Left lung (tissue), 10 donors: ENCODE results near the gene RPL41. TPM values are rescaled to one million over a fixed set of nuclear protein-coding genes. Genes with fewer than 3 reads are reported as not detected.
A peak's percentile ranks its signal among the peaks of the same experiment; 100 is the strongest.
"Not testable (repeated sequence)": the region's sequence is repeated elsewhere in the genome, so short reads cannot be mapped to it uniquely, and the experiment has no call there.

ENCODE experiments used
- ATAC-seq: fragments of 200-7000 bp; cut with Tn5 transposase; one replicate; pipeline ENCODE4 v1.9.1; 2020; ENCODE audit warnings: moderate library complexity
- DNase-seq, 4 donors: peaks; one replicate each; pipeline ENCODE4 v3.0.0-alpha.2; 2013 to 2020
- H3K27ac ChIP-seq, 2 donors: fragments of 200-600 bp; sonication (generic) in 1 of 2; one replicate each; pipeline versions ENCODE4 v1.5.0 to v1.8.0; 2020 to 2021
- H3K27me3 ChIP-seq, 2 donors: fragments of 200-600 bp; sonication (generic) in 1 of 2; one replicate each; pipeline versions ENCODE4 v1.5.0 to v1.8.0; 2020 to 2021
- H3K36me3 ChIP-seq, 2 donors: fragments of 200-600 bp; sonication (generic) in 1 of 2; one replicate each; pipeline versions ENCODE4 v1.5.0 to v1.8.0; 2020 to 2021
- H3K4me1 ChIP-seq, 2 donors: fragments of 200-600 bp; one replicate each; pipeline ENCODE4 v1.8.0; 2021
- H3K4me3 ChIP-seq, 2 donors: fragments of 200-600 bp; sonication (generic) in 1 of 2; one replicate each; pipeline versions ENCODE4 v1.5.0 to v1.8.0; 2020 to 2021; ENCODE audit warnings: mild to moderate bottlenecking in 1 of 2
- H3K9me3 ChIP-seq, 2 donors: fragments of 200-600 bp; sonication (generic) in 1 of 2; one replicate each; pipeline versions ENCODE4 v1.5.0 to v1.8.0; 2020 to 2021
- CTCF ChIP-seq, 2 donors: fragments of 200-600 bp; sonication (generic) in 1 of 2; IDR thresholded peaks; one replicate each; pipeline versions ENCODE4 v1.5.0 to v1.8.0; 2021; ENCODE audit warnings: antibody characterized with exemption in 2 of 2
- intact Hi-C, 2 donors: fragments of 100-400 bp; cut with DNase I; formaldehyde crosslinking; loops; one replicate each; pipeline versions ENCODE4 v1.11.2 to v1.14.2; 2022
- polyA plus RNA-seq, 6 donors: library from polyadenylated mRNA; unstranded; fragments of 120-200 nt; gene quantifications; one replicate each; pipeline ENCODE4 v1.2.1, GENCODE V29; 2013; ENCODE audit not compliant: insufficient read length in 6 of 6
- total RNA-seq, 2 donors: library from RNA; stranded (reverse); fragmentation: NEBNext Ultra II Directional; extraction: Animal tissue kit (Norgen Biotek cat#: 25700); gene quantifications; one replicate each; pipeline ENCODE4 v1.2.1, GENCODE V29; 2021
- donor health status: DM: no; HTN: yes; CAD: no.
- donor health status: DM: no; HTN: no; CAD: no.

RPL41 gene
- total and polyA plus RNA-seq, 8 donors, result 3,023 to 6,852 (median 6,158) TPM

GRCh38 chr12:56154246-56154771, 37.9 kb downstream of the RPL41 start:
- Histone ChIP-seq H3K36me3 (no peaks in the 10 kb centered on the region), H3K27ac (no peak overlapping the region), H3K4me3 (no peak overlapping the region), H3K4me1 (peaks cover 5 to 36% of the 10 kb centered on the region in 2 donors), H3K9me3 (no peaks in the 10 kb centered on the region), H3K27me3 (no peaks in the 10 kb centered on the region)
- DNase-seq (no peak), ATAC-seq (no peak)
- intact Hi-C loops, result no loop called here
- TF ChIP-seq CTCF (IDR thresholded peaks at IDR 0.05), result no peak

GRCh38 chr12:56154818-56155217, 38.4 kb downstream of the RPL41 start:
- no peak overlapping the region for H3K4me3 ChIP-seq
- H3K27me3 ChIP-seq, result no peaks in the 10 kb centered on the region
- no peak for ATAC-seq
- peaks cover 9 to 42% of the 10 kb centered on the region in 2 donors for H3K4me1 ChIP-seq
- no peaks in the 10 kb centered on the region for H3K9me3 ChIP-seq
- no peak for TF ChIP-seq CTCF (IDR thresholded peaks at IDR 0.05)
- DNase-seq, result no peak
- peaks cover 0 to 5% of the 10 kb centered on the region in 2 donors for H3K36me3 ChIP-seq
- no peak overlapping the region for H3K27ac ChIP-seq
- intact Hi-C loops, result no loop called here

- DNase-seq (no peak), ATAC-seq (no peak)
- H3K27ac ChIP-seq, result no peak overlapping the region
- no peak for TF ChIP-seq CTCF (IDR thresholded peaks at IDR 0.05)
- H3K36me3 ChIP-seq, result peaks cover 0 to 10% of the 10 kb centered on the region in 2 donors
- H3K4me3 ChIP-seq, result no peak overlapping the region
- H3K27me3 ChIP-seq, result no peaks in the 10 kb centered on the region
- H3K4me1 ChIP-seq, result peaks cover 14 to 45% of the 10 kb centered on the region in 2 donors
- intact Hi-C loops, result no loop called here
- no peaks in the 10 kb centered on the region for H3K9me3 ChIP-seq
Measured at GRCh38 chr12:56155256-56155845, 38.9 kb downstream of the RPL41 start.

- ATAC-seq, intact Hi-C loops, H3K27me3 ChIP-seq, DNase-seq, H3K9me3 ChIP-seq: not testable (repeated sequence)
- Histone ChIP-seq H3K4me1 (peaks cover 21 to 45% of the 10 kb centered on the region in 2 donors), H3K36me3 (peaks cover 0 to 23% of the 10 kb centered on the region in 2 donors), H3K27ac (peak overlapping the region; percentile 94 to 97), H3K4me3 (peak overlapping the region; percentile 47 to 88)
Measured at GRCh38 chr12:56156464-56157200, 40.2 kb downstream of the RPL41 start.

- H3K27me3 ChIP-seq, result no peaks in the 10 kb centered on the region
- H3K4me1 ChIP-seq, result peaks cover 21 to 49% of the 10 kb centered on the region in 2 donors
- peak; percentile 66 to 93 (median 86) for DNase-seq
- peak; percentile 35 to 61 for TF ChIP-seq CTCF (IDR thresholded peaks at IDR 0.05)
- ATAC-seq, result peak; percentile 56
- peaks cover 0 to 31% of the 10 kb centered on the region in 2 donors for H3K36me3 ChIP-seq
- no peaks in the 10 kb centered on the region for H3K9me3 ChIP-seq
- peak overlapping the region; percentile 94 to 97 for H3K27ac ChIP-seq
- H3K4me3 ChIP-seq, result peak overlapping the region; percentile 47 to 88
- intact Hi-C loops, result no loop called here
Measured at GRCh38 chr12:56157201-56158028, 41.0 kb downstream of the RPL41 start.
